ENCODE results near the gene CDKAL1.

DNA sequence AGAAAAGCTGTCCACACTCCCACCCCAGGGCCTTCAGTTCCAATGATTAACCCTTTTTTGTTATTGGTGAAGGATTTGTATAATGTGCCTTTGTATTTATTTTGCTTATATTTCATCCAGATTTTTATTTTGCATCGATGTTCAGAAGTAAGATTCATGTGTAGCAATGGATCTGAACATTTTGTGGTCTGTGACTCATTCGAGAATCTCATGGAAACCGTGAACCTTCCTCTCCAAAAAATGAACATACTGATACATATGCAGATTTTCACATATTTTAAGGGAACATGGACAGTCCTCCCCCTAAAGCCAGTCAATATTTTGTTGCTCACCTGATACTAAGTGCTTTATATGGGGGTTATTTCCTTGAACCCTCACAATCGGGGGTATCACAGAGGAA, 637.5 kb downstream of the CDKAL1 start:
- no peak for TF ChIP-seq POLR2AphosphoS5 (IDR thresholded peaks at IDR 0.05; ENCODE audit: low read depth, low read length)
- TF ChIP-seq, protein P1, sequence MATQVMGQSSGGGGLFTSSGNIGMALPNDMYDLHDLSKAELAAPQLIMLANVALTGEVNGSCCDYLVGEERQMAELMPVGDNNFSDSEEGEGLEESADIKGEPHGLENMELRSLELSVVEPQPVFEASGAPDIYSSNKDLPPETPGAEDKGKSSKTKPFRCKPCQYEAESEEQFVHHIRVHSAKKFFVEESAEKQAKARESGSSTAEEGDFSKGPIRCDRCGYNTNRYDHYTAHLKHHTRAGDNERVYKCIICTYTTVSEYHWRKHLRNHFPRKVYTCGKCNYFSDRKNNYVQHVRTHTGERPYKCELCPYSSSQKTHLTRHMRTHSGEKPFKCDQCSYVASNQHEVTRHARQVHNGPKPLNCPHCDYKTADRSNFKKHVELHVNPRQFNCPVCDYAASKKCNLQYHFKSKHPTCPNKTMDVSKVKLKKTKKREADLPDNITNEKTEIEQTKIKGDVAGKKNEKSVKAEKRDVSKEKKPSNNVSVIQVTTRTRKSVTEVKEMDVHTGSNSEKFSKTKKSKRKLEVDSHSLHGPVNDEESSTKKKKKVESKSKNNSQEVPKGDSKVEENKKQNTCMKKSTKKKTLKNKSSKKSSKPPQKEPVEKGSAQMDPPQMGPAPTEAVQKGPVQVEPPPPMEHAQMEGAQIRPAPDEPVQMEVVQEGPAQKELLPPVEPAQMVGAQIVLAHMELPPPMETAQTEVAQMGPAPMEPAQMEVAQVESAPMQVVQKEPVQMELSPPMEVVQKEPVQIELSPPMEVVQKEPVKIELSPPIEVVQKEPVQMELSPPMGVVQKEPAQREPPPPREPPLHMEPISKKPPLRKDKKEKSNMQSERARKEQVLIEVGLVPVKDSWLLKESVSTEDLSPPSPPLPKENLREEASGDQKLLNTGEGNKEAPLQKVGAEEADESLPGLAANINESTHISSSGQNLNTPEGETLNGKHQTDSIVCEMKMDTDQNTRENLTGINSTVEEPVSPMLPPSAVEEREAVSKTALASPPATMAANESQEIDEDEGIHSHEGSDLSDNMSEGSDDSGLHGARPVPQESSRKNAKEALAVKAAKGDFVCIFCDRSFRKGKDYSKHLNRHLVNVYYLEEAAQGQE (IDR thresholded peaks at IDR 0.05; ENCODE audit: insufficient read depth in 1 of 2, low read depth in 2 of 2, low read length in 2 of 2) = no peak
